Right forelimb (tissue), 1 donor: ENCODE measurements around the gene CADM2.
"Not testable (repeated sequence)": the region's sequence is repeated elsewhere in the genome, so short reads cannot be mapped to it uniquely, and the experiment has no call there.

ENCODE experiments used
- DNase-seq: peaks from one replicate; pipeline ENCODE4 v3.0.0-alpha.2; 2018

The CADM2 gene

DNA sequence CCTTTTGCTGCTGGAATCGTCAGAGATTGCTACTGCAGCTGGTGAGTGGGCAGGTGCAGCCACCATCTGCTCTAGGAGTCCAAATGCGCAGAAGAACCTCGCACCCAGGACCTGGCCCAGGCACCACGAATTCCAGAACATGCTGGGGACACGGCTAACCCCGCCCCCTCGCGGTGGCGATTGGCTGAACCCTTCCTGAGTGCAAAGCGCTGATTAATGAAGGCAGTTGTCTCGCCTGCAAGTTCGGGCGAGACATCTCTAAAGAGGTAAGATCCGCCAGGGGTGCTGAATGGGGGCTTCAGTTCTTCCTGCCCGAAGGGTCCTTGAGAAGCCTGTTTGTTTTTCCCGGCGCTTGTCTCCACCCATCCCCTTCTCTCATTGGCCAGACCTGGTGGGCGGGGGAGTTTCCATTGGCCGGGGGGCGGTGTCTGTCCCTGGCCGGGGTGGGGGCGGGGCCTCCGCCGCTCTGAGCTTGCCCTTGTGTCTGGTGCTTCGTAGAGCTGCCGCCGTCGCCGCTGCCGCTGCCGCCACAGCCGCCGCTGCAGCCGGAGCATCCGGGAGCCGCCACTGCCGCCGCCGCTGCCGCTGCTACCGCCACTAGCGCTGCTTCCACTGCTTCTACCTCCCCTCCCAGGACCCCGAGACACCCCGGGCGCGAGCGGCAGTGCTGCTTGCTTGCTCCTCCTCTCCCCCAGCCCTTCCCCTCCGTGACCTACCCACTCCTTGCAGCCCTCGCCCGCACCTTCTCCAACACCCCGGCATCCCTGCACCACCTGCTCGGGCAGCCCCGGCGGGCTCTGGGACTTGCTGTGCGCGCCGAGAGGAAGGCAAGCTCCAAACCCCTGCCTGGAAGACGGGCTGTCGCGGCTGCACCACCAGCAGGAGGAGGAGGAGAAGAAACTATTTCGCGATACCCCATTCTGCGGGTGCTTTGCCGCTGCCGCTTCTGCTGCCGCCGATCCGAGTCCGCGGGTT is at the start of gene CADM2:
Gene CADM2, plus strand, starts transcription at position 495 of the 975 bp plus-strand sequence.
- peak; percentile 95 for DNase-seq

DNA sequence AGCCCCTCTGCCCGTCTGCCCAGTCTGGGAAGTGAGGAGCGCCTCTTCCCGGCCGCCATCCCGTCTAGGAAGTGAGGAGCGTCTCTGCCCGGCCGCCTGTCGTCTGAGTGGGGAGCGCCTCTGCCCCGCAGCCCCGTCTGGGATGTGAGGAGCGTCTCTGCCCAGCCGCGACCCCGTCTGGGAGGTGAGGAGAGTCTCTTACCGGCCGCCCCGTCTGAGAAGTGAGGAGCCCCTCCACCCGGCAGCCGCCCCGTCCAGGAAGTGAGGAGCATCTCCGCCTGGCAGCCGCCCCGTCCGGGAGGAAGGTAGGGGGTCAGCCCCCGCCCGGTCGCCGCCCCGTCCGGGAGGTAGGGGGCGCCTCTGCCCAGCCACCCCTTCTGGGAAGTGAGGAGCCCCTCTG is 40.2 kb upstream of the CADM2 start:
- DNase-seq, result not testable (repeated sequence)

DNA sequence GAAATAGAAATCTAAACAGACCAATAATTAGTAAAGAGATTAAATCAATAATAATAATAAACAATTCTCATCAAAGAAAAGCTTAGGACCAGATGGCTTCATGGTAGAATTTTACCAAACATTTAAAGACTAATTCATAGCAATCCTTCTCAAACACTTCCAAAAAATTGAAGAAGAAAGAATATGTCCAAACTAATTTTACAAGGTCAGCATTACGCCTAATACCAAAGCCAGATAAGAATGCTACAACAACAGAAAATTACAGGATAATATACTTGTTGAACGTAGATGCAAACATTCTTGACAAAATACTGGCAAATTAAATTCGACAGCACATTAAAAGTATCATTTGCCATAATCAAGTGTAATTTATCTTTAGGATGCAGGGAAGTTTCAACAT is 36.1 kb upstream of the CADM2 start:
- DNase-seq, result no peak

DNA sequence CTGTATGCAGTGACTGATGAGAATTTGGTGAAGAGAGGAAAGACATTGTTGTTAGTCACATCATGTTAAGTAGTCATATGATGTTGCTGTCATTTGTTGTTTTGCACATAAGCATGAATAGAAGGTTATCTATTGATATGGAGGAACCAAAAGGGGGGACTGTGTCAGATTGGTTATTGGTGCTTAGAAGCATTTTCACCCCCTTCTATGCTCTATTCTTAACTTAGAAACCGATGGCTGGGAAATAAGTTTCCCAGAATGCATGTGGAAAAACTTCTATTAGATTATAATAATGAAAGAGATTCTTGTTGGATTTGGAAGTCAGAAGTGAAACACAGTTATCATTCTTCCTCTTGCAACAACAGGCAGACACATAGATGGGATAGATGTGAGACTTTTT is 33.2 kb upstream of the CADM2 start:
- DNase-seq, result no peak

DNA sequence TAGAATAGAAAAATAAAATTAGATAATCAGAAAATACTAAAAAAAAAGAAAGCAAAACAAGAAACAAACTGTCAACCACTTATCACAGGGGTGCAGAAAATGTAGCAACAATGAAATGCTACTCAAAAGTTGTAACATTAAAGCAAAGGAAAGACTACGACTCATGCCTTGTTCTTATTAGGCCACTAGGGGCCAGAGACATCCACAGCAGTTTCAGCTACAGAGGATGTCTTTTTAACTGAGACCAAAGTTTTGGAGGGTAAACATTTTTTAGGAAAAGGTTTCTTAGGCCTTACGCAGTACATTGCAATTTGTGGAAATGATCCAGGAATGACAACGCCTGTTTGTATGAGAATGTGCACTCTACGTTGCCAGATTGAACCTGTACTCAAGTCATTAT is 15.4 kb upstream of the CADM2 start:
- no peak for DNase-seq

DNA sequence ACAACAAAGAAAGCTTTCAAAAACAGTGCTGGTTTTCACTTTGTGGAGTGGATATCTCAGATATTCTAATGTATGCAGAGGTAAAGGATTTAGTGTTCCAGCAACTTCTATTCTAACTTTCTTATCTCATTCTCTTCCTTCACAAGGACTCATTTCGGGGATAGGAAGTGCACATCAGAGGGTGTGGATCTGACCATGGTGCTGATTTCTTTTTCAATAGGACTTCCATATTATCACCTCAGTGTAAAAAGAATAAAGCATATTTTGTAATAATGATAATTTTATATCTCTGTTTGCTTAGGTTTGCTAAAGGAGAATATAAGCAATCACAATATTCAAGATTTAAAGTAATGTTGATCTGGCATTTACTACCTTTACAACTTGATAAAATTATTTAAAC is 12.5 kb upstream of the CADM2 start:
- DNase-seq, result no peak

DNA sequence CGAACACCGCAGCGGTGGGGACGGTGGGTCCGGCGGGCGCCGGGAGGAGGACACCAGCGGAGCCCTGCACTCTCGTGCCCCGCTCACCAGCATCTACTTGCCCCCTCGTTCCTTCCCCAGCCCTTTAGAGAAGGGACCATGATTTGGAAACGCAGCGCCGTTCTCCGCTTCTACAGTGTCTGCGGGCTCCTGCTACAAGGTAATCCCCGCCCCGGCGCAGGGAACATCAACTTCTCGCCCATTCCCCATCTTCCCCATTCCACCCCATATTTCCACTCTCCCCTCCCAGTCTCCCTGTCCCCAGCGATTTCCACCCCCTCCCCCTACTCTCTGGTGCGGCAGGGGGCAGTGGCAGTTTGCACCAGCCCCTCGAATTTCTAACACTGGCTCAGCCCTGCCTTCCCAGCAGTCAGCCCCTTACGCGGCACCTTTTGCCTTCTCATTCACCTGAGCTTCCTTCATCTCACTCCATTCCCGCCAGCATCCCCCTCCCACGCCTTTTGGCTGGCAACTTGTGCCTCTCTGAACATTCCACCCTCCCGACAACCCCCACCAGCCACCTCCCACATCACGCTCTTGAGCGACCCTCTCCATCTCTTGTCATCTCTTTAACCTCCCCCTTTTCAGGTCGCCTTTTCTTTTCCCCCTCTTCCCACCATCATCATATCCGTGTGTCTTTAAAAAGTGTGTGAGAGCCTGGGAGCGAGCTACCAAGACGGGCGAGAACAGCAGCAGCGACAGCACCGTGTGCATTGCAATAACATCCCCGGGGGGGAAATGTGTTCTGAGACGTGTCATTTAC is 882 bp downstream of the CADM2 start:
- peak; percentile 40 for DNase-seq

DNA sequence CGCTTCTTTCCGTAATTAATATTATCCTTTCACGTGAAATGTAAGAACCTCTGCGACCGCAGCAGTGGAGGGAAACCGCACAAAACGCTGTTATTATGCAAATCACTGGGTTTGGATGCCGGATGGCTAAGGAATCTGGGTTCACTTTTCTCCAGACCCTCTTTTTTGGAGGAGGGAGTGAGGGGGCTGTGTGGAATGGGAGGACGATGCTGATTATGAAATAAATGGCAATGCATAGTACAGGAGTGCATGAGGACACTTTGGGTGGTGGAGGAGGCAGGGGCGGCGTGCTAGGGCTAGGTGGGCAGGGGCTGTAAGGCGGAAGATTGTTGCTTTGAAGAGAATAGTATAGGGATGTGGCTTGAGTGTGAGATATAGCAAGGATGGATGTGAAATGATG is 1.8 kb downstream of the CADM2 start:
- no peak for DNase-seq

DNA sequence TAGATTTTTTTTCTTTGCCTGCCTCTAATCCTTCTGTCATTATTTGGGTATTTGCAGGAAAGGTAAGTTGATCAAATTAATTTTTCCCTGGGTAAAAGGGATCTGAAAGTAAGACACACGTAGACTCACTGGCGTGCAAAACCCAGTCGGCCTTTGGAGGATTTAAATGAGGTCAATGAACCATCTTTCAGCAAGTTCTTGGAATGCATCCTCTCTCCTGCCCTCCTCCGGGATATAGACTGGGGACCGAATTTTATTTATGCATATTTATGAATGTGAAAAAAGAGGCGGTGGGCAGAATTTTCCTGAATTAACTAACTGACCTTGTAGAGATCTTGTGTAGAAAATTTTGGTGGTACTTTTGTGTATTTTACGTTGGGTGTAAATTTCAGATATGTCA is 2.2 kb downstream of the CADM2 start:
- DNase-seq, result no peak

DNA sequence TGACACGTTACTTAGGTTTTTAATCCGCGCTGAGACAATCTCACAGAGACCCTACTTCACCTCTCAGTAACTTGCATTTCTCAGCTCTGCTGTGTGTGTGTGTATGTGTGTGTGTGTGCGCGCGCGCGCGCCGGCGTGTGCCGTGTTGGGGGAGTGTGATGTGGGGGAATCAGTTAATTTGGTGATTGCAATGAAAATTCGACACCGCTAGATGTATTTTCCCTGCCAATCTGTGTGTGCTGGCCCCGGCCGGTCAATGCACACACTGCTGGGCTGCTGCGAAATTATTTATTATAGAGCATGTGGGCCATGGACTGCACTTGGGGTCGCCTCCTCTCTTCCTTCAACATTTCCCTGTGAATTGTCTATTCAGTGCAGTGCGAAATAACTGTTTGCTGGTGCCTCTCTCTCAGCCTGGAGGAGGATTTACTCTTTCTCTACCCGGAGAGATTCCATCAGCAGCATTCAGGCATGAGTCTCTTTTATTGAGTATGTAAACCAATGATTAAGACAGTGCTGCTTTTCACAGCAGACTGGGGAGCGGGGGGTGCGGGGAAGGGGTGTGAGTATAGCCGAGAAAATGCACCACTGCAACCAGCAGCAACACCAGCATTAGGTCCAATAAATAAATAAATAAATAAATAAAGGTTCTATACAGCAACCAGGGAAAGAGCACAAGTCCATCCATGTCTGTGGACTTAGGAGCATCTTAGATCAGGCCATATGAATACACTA is 2.9 kb downstream of the CADM2 start:
- DNase-seq, result peak; percentile 48

DNA sequence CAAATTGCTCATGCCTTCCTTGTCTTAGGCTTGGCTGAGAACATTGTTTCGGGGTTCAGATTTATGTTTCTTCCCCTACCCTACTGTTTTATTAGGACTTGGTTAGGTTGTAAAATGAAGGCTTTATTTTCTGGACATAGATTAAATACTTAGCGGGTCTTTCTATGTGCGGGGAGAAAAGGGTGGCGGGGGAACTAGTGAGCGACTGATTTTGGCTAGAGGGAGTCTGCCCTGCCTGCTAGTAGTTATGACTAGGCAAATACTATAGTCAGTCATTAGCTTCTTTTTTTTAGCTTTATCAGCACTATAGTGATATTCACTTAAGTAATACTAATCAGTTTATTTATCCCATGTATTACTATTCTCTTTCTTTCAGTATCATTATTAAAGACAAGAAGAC is 3.6 kb downstream of the CADM2 start:
- no peak for DNase-seq

DNA sequence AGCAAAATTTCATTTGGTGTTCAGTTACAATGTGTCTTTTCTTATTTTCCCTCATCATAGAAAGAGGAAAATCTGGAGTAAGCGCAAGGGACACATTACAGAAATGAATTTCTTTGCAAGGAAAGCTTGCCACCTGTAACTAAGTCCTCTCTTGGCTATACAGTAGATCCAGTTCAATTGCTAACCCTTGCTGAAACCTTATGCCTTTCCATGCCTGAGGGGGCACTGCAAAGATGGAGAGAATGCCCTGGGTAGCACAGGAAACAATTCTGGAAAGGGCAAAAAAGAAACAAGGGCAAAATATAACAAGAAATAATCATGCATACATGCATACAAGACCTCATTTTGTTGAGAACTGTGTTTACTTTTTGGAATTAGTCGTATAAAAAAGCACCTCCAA is 4.3 kb downstream of the CADM2 start:
- no peak for DNase-seq

DNA sequence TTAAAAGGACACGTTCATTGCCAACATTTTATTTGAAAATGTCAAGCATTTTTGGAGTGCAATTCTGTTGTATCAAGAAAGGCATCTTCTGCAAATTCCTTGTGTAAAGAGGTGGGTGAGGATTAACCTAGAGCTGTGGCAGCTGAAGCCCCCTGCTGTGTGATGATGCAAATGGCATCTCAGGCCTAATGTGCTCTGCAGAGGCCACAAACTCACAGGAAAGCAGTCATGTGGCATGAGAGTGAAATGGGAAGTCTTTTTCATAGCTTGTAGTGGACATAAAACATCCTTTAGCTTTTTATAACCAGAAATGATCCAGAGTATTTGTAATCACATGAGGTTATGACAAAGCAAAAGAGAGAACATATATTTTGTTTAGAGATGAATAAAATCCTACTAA is 6.4 kb downstream of the CADM2 start:
- no peak for DNase-seq

DNA sequence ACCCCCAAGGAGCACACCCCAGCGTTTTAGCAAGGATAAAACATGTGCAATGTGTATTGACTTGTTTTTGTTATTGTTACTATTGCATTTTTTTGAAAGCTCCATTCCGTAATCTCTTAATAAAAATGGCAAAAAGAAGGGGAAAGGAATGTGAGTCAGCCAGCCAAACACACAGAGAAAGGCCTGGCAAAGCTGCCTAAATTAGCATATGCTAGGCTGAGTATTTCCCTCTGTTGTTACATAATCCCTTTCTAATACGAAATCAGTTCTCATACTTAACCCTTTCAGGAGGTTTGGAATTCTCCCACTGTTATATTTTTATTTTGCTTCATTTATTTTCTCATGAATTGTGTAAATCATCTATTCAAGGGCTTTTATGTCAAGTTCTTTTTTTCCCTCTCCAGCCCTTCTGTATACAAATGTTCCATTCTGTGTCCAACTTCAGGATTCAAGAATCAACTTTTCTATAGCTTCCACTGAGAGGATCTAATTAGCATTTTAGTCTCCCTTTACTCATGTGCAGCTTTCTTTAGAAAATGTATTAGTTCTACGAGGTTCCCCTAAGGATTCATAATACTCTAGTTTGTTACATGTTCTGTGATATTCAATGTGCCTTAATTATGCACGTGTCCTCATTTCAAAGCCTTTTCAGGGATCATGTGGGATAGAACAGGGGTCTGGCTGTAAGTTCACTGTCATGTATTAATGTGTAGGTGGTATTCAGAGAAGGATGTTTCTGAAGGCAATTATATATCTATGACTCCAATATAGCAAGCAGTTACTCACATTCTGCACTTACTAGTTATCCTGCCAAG is 9.2 kb downstream of the CADM2 start:
- DNase-seq, result no peak

DNA sequence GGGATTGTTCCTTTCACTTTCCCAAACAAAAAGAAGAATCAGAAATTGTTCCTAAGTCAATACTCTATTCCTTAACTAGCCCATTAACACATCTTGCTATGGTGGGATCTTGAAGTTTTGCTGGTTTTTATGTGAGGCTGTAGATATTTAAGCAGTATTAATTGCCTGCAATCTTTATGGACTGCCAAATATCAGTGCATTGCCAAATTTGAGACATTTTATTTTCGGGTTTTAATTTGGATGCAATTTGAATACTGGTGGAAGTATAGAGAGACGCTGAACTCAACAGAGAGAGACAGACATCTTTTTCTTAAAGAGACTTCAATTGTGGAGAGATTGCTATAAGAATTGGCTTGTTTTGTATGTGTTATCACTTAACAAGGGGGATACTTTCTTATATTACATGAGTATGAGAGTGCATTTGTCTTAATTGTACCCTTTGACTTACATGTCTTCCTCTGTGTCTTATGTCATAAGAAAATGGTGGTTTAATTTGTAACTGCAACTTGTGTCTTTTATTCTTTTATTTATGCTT is 10.0 kb downstream of the CADM2 start:
- no peak for DNase-seq

DNA sequence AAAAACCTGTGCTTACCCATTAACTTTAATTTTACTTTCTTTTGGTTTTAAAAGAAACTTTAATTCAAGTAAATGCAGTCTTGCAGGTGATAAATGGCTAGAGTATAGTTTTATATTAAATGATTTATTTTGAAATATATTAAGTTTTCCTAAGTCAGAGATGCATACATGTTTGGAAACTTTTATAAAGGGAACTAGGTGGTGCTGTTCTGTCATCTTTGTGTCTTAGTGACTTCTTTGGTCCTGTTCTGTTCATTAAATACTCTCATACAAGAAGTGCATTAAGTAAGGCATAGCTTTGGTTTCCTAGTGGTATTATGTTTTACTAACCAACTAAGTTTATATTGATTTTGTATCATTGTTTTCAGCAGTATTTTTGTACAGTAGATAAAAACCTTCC is 15.6 kb downstream of the CADM2 start:
- DNase-seq, result no peak

DNA sequence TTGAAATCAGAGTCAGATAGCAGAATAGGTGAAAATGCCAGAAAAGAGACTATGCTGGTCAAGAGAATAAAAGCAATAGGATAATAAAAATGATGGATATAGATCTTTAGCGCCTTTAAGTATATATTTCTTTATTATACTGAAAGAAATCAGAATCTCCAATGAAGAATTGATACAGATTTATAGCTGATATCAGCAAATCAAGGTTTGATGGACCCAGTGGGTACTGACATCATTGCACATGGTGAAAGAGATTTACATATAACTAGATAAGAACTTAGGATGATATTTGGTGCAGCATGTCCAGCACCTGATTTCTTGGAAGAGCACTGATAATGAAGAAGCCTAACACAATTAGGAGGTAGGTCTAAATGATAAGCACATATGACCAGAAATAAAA is 18.2 kb downstream of the CADM2 start:
- DNase-seq, result no peak

DNA sequence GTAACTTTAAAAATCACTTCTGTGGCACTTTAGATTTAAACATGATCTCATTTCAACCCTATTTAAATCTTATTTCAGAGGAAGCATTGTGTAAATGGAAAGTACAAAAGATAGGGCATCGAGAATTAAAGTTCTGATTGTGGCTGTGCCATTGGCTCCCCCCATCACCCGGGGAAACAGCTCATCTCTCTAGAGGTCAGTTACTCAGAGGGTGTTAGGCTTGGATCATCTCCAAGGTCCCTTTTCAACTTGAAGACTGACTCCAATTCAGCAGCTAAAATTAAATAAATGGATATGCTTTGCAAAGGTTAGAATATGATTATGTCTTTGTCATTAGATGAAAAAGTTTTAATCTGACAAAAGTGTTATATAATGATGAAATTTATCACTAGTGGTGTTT is 20.1 kb downstream of the CADM2 start:
- no peak for DNase-seq

DNA sequence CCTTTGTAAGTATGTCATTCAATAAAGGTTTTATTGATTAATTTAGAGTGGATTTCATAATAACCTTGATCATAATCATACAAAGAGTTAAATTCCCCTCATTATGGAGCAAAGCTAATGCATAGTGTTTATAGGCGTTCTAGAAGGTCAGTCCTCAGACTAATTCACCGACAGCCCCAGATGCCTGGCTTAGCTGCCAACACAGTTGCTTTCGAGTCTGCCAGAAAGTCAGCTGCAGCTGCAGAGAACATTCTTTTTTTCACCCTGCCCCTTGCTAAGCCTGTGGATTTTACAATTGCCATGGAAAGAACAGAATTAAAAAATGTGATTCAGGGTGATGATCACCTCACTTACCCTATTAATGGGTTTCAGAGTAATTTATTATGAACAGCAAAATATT is 21.2 kb downstream of the CADM2 start:
- DNase-seq, result peak; percentile 53

DNA sequence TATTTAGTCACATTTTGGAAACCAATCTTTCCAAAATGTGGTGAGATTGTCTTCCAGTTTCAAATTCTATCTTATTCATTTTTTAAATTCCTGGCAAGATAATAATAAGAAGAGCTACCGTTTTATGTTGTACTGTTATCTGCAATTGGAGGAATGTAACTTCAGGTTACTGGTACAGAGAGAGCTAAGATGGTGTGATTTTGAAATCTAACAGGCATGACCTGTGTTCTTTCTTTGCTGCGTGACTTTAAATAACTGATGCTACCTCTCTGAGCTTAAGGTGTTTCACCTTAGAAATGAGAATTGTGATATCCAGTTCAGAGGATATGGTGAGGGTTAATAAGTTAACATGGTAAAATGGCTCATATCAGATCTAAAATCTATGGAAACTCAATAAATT is 21.7 kb downstream of the CADM2 start:
- no peak for DNase-seq

DNA sequence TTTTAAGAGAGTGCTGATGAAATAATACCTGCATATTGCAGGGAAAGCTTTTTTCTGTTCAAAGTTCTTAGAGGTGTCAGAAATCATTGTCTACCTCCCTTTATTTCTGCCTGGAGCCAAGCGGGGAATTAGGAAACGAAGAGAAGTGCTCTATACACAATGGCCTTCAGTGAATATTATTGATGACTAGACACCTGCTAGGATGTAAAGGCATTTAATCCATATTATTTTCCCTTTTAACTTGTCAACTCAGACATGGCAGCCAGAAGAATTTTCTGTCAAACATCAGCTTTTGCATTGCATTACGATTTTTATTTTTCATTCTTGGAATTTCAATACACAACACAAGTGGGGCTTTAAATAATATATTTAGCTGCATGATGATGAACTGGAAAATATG is 24.7 kb downstream of the CADM2 start:
- no peak for DNase-seq

DNA sequence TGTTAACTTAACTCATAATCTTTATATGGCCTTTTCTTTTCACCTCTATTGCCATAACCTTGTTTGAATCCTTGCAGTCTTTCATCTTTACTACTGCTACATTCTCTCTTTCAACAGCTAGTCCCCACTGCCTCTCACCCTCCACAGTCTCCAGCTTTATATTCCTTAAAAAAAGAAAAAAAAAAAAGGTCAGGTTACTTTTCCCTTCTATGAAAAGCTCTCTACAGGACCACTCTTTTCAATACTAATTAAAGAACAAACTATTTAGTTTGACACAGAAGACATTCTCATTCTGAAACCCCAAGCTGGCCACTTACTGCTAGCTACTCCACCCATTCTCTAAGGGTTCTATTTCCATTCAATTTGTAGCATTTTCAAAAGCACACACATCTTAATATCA is 25.6 kb downstream of the CADM2 start:
- no peak for DNase-seq
